ENCODE measurements around the gene HOXA3.
A peak's percentile ranks its signal among the peaks of the same experiment; 100 is the strongest.

The HOXA3 gene

DNA sequence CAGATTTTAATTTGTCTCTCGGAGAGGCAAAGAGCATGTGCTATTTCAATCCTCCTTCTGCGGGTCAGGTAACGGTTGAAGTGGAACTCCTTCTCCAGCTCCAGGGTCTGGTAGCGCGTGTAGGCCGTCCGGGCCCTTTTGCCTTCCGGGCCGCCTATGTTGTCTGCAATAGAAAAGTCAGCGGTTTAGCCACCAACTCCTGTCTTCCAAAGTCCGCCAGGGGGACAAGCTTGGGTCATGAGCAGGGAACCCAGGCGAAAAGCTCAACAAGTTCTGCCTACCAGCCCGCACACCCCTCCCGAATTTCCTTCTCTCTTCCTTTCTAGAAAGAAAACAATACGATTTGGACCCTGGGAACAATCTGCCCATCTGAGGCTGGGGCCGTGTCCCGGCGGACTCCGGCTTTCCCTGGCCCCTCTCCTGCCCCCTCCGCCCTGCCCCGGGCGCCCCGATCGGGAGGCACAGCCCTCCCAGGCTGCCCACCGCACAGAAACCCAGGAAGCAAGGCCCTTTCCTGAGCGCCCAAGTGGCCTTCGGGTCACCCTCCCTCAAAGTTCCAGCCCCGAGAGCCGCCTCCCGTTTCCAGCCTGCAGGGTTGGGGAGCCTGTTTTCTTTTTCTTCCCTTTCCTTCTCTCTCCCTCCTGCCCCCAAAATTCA, 10.3 kb downstream of the HOXA3 start:
- no peak for DNase-seq

DNA sequence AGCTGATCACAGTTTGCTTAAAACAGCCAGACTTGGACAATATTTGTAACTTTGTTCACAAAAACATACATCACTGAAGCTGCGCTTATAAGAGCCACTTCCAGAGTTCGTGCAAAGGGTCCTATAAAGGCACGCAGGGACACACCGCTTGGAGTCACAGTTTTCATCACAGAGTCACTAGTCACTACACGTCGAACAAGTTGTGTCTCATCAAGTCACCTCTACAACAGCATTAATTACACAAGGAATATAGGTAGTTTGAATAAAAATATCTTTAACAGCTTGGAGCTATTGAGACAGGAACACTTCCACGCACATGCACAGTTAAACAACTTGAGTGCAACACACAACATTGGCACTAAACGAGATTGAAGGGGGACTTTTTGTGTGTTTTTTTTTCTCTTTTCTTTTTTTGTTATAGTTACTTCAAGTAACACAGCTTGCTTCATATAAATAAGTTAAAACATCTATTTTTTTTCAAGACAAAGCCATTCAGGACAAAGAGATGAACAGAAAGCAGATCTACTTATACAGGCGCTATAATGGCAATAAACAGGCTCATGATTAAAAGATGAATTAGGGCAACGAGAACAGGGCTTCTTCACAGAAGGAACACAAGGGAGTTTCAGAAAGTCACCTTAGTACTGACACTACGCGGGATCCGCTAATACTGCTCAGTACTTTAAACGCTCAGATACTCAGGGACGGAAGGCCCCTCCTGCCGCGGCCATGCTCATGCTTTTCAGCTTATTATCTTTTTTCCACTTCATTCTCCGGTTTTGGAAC, 11.1 kb downstream of the HOXA3 start:
- DNase-seq = no peak

DNA sequence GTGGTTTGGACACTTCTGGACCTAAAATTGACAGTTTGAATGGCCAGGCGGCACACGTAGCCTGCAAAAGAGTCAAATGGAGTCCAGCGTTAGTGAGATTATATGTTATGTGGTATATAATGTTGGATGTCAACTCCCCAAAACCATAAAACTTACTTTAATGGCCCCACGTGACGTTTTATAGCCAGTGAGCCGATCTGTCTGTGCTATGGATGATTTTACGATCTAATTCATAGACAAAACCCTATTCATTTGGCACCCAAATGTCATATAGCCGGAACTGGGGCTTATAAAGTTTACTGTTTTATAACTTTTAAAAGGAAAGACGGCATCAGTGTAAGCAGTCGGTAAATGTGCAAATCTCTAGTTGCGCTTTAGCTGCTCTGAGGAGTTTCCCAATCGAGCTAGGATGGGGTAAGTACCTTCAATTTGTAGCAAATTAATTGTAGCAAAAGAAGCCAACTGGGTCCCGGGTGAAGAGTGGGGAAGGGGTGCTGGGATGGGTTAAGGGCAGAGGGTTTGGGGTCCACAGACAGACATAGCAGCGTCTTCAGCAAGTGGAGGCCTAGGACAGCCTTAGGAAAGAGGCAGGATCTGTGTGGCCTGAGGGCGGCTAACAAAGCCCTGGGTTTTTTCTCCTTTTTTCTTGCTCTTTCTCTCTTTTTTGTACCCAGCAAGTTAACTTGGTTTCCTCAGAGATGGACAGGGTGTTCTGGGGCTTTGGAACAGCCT, 12.1 kb downstream of the HOXA3 start:
- DNase-seq = no peak

DNA sequence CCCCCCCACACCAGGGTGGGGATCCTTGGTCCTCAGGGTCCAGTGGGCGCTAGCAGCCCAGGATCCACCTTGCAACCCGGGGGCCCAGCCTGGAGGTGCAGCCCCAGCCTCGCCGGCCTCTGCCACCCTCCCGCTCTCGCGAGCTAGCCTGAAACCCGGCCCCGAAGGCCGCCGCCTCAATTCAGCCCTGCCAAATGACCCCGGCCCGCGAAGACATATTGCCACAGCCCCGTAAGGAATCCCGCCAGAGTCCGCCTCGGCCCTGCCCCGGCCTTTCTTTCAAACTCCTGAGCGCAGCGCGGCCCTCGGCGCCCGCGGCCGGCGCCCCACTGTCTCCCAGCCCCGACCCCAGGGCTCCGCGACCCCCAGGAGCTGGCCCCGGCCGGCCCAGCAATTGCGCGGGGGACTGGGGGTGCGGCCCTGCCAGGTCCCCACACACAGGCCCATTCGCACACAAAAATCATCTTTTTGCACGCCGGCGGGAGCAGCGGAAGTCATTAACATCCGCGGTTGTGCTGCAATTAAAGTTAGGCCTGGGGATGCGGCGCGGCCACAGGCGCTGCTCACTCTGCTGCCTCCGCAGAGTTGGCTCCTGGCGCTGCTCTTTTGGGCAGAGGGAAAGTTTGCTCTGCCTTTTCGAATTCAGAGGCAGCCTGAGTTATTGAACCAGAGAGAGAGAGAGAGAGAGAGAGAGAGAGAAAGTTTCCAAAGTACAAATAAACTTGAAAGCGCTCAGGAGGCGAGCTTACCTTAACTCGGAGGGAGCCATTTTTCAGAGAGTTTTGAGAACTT, 12.9 kb downstream of the HOXA3 start:
- DNase-seq = no peak

DNA sequence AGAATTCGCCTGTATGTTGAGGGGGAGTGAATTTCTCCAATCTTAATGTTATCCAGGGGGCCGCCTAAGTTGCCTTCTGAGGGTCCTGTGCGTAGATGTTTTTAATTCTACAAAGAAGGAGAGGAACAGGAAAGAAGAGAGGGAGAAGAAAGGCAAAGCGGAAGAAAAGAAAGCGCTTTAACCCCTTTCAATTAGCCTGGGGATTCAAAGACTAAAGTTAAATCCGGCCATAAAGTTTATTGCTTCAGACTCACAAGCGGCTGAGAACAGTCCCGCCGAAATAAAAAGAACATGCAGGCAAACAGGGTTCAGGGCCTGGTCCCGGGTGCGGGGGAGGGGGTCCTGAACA, 13.4 kb downstream of the HOXA3 start:
- DNase-seq = no peak

DNA sequence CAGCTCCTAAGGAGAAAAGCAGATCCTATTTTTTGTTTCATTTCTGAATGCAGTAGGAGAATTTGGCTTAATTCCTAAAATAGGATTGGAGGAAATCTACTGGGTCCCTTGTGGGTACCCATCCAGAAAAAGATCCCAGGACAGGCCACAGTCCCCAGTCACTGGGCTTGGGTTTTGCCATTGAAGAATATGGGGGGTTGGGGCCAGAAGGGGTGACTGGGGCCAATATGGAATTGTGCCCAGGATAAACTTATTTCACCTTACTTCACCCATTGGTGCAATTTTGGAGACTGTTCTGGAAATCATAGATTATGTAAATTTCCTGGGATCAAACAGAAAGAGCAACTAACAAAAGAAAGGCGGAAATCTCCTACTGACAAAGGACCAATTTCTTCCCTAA, 13.9 kb downstream of the HOXA3 start:
- no peak for DNase-seq

DNA sequence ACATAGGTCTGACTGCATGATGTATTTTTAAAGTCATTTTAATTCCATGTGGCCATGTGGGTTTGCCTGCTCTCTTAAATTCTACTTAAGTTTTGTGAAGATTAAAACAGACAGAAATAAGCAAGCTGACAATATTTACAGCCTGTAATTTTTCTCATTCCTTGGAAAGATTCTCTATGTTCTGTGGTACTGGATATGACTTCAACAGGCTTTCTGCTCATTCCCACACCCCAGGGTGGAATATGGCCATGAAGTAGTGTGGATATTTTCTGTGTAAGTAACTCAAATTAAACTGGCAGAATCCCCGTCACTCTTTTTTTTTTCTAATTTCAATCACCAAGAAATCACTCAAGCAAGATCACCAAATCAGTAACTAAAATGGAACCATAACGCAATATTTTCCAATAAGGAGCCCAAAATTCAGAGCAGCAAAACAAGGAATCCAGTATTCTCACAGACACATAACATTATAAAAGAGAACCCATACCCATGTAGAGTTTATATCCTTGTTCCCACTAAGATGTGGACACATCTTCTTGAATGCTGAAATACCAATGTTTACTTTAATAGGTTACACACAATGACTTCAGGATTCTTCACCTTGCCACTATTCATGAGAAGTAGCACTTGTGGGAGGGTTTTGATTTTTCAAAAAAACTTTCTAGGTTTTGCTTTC, 14.6 kb downstream of the HOXA3 start:
- DNase-seq = no peak

DNA sequence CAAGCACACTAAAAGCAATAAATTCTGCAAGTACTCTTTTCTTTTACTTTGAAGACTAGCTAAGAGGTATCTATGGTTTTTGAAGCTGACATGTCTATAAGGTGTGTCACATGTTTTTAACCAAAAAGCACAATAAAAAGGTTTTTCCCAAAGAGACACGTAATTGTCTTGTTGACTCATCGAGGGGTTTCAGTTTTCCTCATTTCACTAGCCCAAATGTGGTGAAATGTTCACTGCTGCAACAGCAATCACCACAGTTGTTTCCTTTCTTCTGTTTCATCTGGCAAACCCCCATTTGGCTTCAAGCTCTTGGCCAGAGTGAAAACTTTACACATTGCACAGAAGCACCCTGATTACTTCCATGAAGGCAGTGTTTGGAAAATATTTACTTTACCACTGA, 18.0 kb downstream of the HOXA3 start:
- DNase-seq = peak; percentile 37

DNA sequence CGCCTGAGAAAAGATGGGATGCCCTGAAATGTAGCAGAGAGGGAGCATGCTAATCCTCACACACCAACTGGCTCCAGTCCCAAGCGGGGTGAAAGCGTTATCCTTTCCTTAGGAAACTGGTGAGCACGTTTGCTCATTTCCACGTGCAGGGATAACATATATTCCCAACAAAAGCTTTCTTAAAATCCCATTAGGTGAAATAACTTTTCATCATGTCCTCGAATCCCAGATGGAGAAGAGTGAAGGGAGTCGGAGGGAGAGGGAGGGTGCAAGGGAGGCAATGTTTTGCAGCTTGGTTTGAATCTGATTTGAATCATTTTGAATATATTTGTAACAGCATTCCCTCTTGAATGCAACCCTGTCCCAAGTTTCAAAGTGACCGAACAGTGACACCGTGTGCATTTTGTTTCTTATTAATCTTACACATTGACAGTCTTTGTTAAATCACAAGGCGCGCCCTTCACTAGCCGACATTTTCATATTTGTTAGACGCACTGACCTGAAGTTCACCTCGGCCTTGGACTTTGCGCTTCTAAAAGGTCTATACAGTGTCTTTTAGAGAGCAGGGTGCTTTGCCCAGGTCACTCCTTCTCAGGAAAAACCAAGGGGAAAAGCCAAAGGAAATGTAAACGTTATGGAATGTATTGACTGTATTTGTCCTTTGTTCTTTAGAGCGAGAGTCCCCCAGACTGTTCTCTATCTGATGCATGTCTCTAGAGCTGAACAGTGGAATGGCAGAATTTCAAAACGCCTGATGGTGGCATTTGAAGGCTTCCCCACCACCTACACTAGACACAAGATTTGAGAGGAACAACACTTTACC, 18.8 kb downstream of the HOXA3 start:
- peak; percentile 30 for DNase-seq

DNA sequence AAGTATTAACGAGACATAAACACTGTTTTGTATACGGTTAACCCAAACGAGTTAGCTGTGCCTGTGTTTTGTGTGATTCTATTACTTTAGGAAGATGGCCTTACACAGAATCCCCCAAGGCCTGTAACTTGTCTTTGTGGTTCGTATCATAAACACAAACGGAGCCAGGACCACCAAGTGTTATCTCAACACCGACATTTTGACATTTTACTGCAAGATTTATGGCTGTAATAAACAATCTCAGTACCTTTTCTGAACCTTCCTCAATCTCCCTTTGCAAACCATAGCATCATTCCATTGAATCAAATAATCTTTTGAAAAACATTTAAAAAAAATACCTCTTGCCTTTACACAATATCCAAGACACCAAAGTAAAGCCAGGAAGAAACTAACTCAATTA, 19.4 kb downstream of the HOXA3 start:
- no peak for DNase-seq

DNA sequence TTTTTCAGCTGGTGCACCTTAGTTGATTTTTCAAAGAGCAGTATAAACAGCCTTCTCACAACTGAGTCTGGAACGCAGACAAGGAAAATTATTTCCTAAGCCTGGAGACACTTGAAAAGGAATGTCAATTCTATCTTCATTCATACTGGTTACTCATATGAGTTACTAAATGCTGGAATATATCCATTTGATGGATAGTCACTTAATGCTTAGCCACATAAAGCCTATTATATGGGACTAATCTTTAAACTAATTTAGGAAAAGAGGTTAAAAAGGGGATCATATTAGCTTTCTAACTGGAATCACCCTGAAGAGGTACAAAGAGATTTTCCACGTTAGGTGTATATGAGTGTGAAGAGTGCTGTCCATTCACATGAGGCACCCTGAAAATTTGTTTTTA, 20.2 kb downstream of the HOXA3 start:
- no peak for DNase-seq

DNA sequence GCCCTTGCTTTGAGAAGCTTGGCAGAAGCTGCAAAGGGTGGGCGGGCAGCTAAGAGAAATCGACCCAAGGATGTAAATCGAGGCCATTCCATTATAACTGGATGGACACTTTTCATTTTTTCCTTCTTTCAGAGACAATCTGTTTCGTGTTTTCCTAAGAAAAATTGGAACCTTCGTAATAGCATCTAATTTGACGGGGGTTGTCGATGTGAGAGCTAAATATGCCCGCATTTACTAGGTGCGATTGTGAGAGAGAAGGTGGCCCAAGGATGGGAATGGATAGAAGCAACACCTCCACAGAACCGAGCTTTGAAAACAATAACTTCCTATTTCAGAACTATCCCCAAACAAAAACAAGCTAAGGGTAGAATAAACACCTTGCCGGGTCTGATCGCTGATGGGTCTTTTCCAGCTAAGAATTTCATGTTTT, 21.0 kb downstream of the HOXA3 start:
- DNase-seq = no peak

DNA sequence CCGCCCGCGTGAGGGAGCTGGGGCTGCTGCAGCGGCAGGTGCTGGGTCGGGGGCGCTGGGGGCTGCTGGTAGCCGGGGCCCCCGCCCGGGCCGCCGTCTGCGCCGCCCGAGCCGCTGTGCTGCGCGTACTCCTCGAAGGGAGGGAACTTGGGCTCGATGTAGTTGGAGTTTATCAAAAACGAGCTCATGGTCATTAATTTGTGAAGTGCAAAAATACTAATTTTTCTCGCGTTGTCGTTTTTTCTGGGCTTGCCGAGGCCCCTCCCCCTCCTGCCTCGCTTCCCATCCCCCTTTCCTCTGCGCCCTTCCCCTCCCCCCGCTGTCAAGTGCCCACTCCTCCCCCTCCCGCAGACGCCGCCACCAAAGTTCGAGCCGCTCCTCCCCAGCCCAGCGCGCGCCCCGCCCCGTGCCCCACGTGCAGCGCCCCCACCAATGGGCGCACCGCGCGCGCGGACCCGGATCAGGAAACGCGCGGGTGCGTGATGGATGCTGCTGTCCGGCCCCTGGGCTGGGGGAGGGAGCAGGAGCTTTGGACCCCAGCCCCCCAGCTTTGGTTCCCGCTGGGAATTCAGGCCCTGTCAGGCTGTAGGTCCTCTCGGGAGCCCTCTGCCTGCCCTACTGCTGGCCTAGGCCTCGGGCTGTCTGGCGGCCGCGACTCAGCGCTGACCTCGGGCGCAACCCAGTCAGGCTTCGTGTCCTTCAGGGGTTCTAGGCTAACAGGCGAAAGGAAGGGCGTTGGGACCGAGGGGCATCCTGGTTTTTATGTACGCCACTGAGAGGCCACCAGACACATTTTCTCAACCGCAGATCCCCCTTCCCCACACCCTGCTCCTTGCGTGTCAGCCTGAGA, 21.6 kb downstream of the HOXA3 start, which contains the start of gene HOXA4:
TSS of gene HOXA4 (minus strand) at position 218 of the 850 bp plus-strand sequence. CDS start at position 194, 24 bp downstream.
- no peak for DNase-seq

DNA sequence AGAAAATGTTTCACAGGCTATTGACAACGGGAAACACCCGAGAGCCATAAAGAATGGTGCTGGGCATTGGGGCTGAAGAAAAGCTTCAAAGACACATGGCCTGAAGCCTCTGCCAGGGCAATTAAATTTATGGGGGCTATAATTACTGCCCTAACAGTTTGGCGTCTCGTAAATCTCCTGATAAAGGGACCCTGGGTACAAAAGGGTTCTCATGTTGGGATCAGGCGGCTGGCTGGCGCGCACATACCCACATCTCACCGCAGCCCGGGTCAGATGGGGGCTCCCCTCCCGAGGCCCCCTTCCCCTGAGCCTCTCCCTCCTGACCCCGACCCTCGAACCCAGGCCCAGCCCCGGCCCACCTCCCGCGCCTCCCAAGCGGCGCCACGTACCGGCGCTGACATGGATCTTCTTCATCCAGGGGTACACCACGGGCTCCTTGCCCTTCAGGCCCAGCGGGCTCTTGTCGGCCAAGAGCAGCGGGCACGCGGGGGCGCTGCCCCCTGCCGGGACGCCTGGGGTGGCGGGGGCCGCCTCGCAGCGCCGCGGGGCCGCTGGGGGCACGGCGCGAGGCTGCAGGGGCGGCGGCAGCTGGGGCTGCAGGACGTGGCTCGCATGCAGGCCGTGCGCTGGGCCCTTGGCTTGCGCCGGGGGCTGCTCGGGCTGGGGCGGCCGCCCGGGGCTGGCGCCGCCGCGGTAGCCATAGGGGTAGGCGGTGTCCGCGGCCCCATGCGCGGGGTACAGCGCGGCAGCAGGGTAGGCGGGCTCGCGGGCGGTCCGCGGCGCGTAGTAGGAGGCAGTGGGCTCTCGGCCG, 22.4 kb downstream of the HOXA3 start:
- peak; percentile 95 for DNase-seq

DNA sequence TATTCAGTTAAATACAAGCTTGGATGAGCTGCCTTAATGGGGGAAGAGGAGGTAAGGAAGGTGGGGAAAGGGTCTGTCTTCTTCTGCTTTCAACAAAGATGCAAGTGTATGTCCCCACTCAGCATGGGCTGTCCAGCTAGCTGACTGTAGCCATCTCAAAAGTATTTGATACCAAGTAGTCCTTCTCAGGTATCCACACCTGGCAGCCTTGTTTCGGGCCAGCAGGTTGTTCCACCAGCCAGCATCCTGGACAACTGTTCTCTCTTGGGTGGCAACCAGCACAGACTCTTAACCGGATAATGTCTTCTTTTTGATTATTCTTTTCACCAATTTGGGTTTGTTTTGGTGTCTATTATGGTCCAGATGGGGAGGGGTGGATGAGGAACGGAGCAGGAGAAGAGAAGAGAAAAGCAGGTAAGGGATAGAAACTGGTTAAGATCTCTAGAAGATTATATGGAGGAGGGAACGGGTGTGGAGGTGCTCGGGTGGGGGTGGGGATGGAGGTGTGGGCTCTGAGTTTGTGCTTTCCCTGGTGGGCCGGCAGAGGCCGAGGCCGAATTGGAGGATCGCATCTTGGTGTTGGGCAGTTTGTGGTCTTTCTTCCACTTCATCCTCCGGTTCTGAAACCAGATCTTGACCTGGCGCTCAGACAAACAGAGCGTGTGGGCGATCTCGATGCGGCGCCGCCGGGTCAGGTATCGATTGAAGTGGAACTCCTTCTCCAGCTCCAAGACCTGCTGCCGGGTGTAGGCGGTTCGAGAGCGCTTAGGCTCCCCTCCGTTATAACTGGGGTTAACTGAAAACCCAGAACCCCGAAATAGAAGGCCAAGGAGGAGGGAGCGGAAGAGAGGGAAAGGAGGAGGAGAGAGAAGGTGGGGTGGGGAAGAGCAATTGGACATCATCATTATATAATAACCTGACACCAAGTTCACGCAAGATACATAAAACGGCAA, 23.3 kb downstream of the HOXA3 start:
- no peak for DNase-seq

DNA sequence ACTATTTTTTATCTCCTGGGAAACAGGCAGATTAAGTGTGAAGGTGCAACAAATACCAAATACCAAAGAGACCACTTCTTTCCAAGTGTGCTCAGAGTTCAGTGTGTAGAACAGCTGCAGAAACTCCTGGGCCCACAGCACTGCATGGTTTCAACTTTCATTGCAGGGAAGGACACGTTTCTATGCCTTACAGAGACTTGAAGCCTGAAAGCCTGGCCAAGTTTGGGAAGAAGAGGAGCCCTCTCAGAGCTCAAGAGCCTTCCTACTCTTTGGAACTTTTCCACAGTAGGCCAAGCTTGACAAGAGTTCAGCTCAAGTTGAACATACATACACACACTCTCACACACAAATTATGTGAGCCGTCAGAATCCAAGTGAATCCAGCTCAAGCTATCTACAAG, 24.3 kb downstream of the HOXA3 start:
- DNase-seq = peak; percentile 18

DNA sequence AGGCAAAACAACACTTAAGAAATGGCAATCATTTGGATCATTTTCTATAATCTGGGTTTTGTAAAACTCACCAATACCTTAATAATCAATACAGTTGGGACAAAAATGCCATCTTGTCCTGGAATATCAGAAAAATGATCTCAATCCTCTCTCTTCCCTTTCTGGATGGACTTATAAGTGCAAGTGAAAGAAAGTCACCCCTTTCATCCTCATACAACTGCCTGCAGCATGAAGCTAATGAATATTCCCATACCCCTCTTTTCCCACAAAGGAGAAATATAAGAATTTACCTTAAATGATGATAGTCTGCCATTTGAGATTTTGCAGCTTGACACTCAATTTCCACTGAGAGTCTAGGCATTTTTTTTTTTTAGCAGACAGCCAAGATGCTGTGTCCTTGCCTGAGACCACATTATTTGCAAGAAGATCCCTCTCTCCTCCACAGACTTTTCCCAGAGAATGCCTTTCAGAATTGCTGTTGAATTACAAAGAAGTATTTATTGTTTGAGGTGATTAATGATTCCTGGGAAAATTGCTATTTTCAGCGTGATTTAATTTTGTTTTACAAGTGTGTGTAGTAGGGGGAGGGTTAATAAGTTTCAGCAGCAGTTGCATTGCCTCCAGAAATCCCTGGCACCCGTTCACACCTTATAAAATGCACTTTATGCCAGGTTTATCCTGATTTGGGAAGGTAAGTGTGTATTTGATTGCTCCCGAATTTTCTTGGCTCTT, 25.6 kb downstream of the HOXA3 start:
- DNase-seq = no peak

DNA sequence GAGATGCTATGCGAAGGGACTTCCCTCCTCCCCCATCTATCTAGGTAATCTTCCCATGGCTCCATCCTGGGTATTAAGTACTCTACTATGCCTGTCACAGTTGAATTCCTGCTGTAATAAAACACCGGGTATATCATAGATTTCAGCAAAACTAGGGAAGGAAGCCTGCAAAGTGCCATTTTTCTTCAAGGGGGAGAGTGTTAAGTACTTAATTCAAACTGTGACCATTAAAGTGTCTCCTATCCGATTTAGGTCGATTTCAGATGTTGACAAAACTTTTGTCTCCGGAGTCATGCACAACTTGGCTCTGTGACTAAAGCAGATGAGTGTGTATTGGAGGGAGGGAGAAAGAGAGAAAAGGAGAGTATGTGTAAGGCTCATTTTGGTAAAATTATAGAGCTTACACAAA, 26.4 kb downstream of the HOXA3 start:
- DNase-seq = peak; percentile 25

Data from NCI-H69 (cell line).